ENCODE measurements around the gene TNFAIP8L3.
"Not testable (repeated sequence)": the region's sequence is repeated elsewhere in the genome, so short reads cannot be mapped to it uniquely, and the experiment has no call there.

Gene TNFAIP8L3

GRCh38 chr15:51131596-51132290, 37.0 kb upstream of the TNFAIP8L3 start:
- Histone ChIP-seq H3K36me3 (ENCODE audit: control insufficient read depth, insufficient read depth, low read length, severe bottlenecking) (no peaks in the 10 kb centered on the region), H3K27me3 (replicated peaks; ENCODE audit: control insufficient read depth, insufficient read depth, low read length) (no peaks in the 10 kb centered on the region), H3K4me3 (ENCODE audit: low read length) (no peak overlapping the region), H3K4me1 (ENCODE audit: control insufficient read depth, insufficient read depth, low read length) (peaks cover 33% of the 10 kb centered on the region), H3K9me3 (ENCODE audit: control insufficient read depth, low read length) (no peaks in the 10 kb centered on the region), H3K9ac (ENCODE audit: low read length) (no peak overlapping the region)
- no peak for DNase-seq (ENCODE audit: low read depth)

GRCh38 chr15:51130344-51130743, 35.6 kb upstream of the TNFAIP8L3 start:
- Histone ChIP-seq H3K9ac (ENCODE audit: low read length) (no peak overlapping the region), H3K36me3 (ENCODE audit: control insufficient read depth, insufficient read depth, low read length, severe bottlenecking) (no peaks in the 10 kb centered on the region), H3K4me3 (ENCODE audit: low read length) (no peak overlapping the region), H3K27me3 (replicated peaks; ENCODE audit: control insufficient read depth, insufficient read depth, low read length) (no peaks in the 10 kb centered on the region), H3K9me3 (ENCODE audit: control insufficient read depth, low read length) (no peaks in the 10 kb centered on the region), H3K4me1 (ENCODE audit: control insufficient read depth, insufficient read depth, low read length) (peaks cover 33% of the 10 kb centered on the region)
- DNase-seq (ENCODE audit: low read depth) = no peak

GRCh38 chr15:51129535-51130188, 35.0 kb upstream of the TNFAIP8L3 start:
- H3K27me3 ChIP-seq (replicated peaks; ENCODE audit: control insufficient read depth, insufficient read depth, low read length) = no peaks in the 10 kb centered on the region
- peaks cover 31% of the 10 kb centered on the region for H3K4me1 ChIP-seq (ENCODE audit: control insufficient read depth, insufficient read depth, low read length)
- no peaks in the 10 kb centered on the region for H3K36me3 ChIP-seq (ENCODE audit: control insufficient read depth, insufficient read depth, low read length, severe bottlenecking)
- no peak for DNase-seq (ENCODE audit: low read depth)
- no peak overlapping the region for H3K4me3 ChIP-seq (ENCODE audit: low read length)
- H3K9me3 ChIP-seq (ENCODE audit: control insufficient read depth, low read length) = no peaks in the 10 kb centered on the region
- no peak overlapping the region for H3K9ac ChIP-seq (ENCODE audit: low read length)

GRCh38 chr15:51128701-51129100, 34.0 kb upstream of the TNFAIP8L3 start:
- H3K4me3 ChIP-seq (ENCODE audit: low read length) = no peak overlapping the region
- no peaks in the 10 kb centered on the region for H3K36me3 ChIP-seq (ENCODE audit: control insufficient read depth, insufficient read depth, low read length, severe bottlenecking)
- no peak overlapping the region for H3K9ac ChIP-seq (ENCODE audit: low read length)
- no peaks in the 10 kb centered on the region for H3K27me3 ChIP-seq (replicated peaks; ENCODE audit: control insufficient read depth, insufficient read depth, low read length)
- peaks cover 21% of the 10 kb centered on the region for H3K4me1 ChIP-seq (ENCODE audit: control insufficient read depth, insufficient read depth, low read length)
- peak; percentile 10 for DNase-seq (ENCODE audit: low read depth)
- no peaks in the 10 kb centered on the region for H3K9me3 ChIP-seq (ENCODE audit: control insufficient read depth, low read length)

GRCh38 chr15:51126842-51127241, 32.1 kb upstream of the TNFAIP8L3 start:
- Histone ChIP-seq H3K36me3 (ENCODE audit: control insufficient read depth, insufficient read depth, low read length, severe bottlenecking) (no peaks in the 10 kb centered on the region), H3K9me3 (ENCODE audit: control insufficient read depth, low read length) (peaks cover 5% of the 10 kb centered on the region), H3K4me3 (ENCODE audit: low read length) (no peak overlapping the region), H3K4me1 (ENCODE audit: control insufficient read depth, insufficient read depth, low read length) (peaks cover 7% of the 10 kb centered on the region), H3K27me3 (replicated peaks; ENCODE audit: control insufficient read depth, insufficient read depth, low read length) (no peaks in the 10 kb centered on the region), H3K9ac (ENCODE audit: low read length) (no peak overlapping the region)
- DNase-seq (ENCODE audit: low read depth) = no peak

GRCh38 chr15:51123002-51123401, 28.3 kb upstream of the TNFAIP8L3 start:
- H3K27me3 ChIP-seq (replicated peaks; ENCODE audit: control insufficient read depth, insufficient read depth, low read length); H3K9me3 ChIP-seq (ENCODE audit: control insufficient read depth, low read length); H3K36me3 ChIP-seq (ENCODE audit: control insufficient read depth, insufficient read depth, low read length, severe bottlenecking); DNase-seq (ENCODE audit: low read depth); H3K9ac ChIP-seq (ENCODE audit: low read length); H3K4me3 ChIP-seq (ENCODE audit: low read length): not testable (repeated sequence)
- peaks cover 17% of the 10 kb centered on the region for H3K4me1 ChIP-seq (ENCODE audit: control insufficient read depth, insufficient read depth, low read length)

GRCh38 chr15:51121631-51122225, 27.0 kb upstream of the TNFAIP8L3 start:
- Histone ChIP-seq H3K36me3 (ENCODE audit: control insufficient read depth, insufficient read depth, low read length, severe bottlenecking) (no peaks in the 10 kb centered on the region), H3K4me1 (ENCODE audit: control insufficient read depth, insufficient read depth, low read length) (peaks cover 17% of the 10 kb centered on the region), H3K4me3 (ENCODE audit: low read length) (no peak overlapping the region), H3K9ac (ENCODE audit: low read length) (no peak overlapping the region), H3K9me3 (ENCODE audit: control insufficient read depth, low read length) (peaks cover 5% of the 10 kb centered on the region), H3K27me3 (replicated peaks; ENCODE audit: control insufficient read depth, insufficient read depth, low read length) (no peaks in the 10 kb centered on the region)
- no peak for DNase-seq (ENCODE audit: low read depth)

- no peak overlapping the region for H3K9ac ChIP-seq (ENCODE audit: low read length)
- H3K36me3 ChIP-seq (ENCODE audit: control insufficient read depth, insufficient read depth, low read length, severe bottlenecking) = no peaks in the 10 kb centered on the region
- no peaks in the 10 kb centered on the region for H3K27me3 ChIP-seq (replicated peaks; ENCODE audit: control insufficient read depth, insufficient read depth, low read length)
- peaks cover 17% of the 10 kb centered on the region for H3K4me1 ChIP-seq (ENCODE audit: control insufficient read depth, insufficient read depth, low read length)
- DNase-seq (ENCODE audit: low read depth) = peak; percentile 69
- H3K4me3 ChIP-seq (ENCODE audit: low read length) = no peak overlapping the region
- peaks cover 5% of the 10 kb centered on the region for H3K9me3 ChIP-seq (ENCODE audit: control insufficient read depth, low read length)
These were observed 26.4 kb upstream of the TNFAIP8L3 start for GRCh38 chr15:51121118-51121517.

GRCh38 chr15:51119120-51119519, 24.4 kb upstream of the TNFAIP8L3 start:
- H3K4me3 ChIP-seq (ENCODE audit: low read length) = no peak overlapping the region
- H3K9ac ChIP-seq (ENCODE audit: low read length) = no peak overlapping the region
- peaks cover 5% of the 10 kb centered on the region for H3K9me3 ChIP-seq (ENCODE audit: control insufficient read depth, low read length)
- no peak for DNase-seq (ENCODE audit: low read depth)
- H3K36me3 ChIP-seq (ENCODE audit: control insufficient read depth, insufficient read depth, low read length, severe bottlenecking) = no peaks in the 10 kb centered on the region
- peaks cover 17% of the 10 kb centered on the region for H3K4me1 ChIP-seq (ENCODE audit: control insufficient read depth, insufficient read depth, low read length)
- no peaks in the 10 kb centered on the region for H3K27me3 ChIP-seq (replicated peaks; ENCODE audit: control insufficient read depth, insufficient read depth, low read length)

GRCh38 chr15:51117270-51117669, 22.6 kb upstream of the TNFAIP8L3 start:
- no peaks in the 10 kb centered on the region for H3K9me3 ChIP-seq (ENCODE audit: control insufficient read depth, low read length)
- DNase-seq (ENCODE audit: low read depth) = no peak
- no peak overlapping the region for H3K9ac ChIP-seq (ENCODE audit: low read length)
- H3K4me3 ChIP-seq (ENCODE audit: low read length) = no peak overlapping the region
- H3K27me3 ChIP-seq (replicated peaks; ENCODE audit: control insufficient read depth, insufficient read depth, low read length) = no peaks in the 10 kb centered on the region
- H3K4me1 ChIP-seq (ENCODE audit: control insufficient read depth, insufficient read depth, low read length) = peaks cover 17% of the 10 kb centered on the region
- H3K36me3 ChIP-seq (ENCODE audit: control insufficient read depth, insufficient read depth, low read length, severe bottlenecking) = no peaks in the 10 kb centered on the region

GRCh38 chr15:51114437-51115119, 19.9 kb upstream of the TNFAIP8L3 start:
- H3K4me1 ChIP-seq (ENCODE audit: control insufficient read depth, insufficient read depth, low read length) = peaks cover 4% of the 10 kb centered on the region
- no peaks in the 10 kb centered on the region for H3K36me3 ChIP-seq (ENCODE audit: control insufficient read depth, insufficient read depth, low read length, severe bottlenecking)
- H3K9ac ChIP-seq (ENCODE audit: low read length) = no peak overlapping the region
- peak; percentile 24 for DNase-seq (ENCODE audit: low read depth)
- H3K9me3 ChIP-seq (ENCODE audit: control insufficient read depth, low read length) = no peaks in the 10 kb centered on the region
- H3K4me3 ChIP-seq (ENCODE audit: low read length) = no peak overlapping the region
- H3K27me3 ChIP-seq (replicated peaks; ENCODE audit: control insufficient read depth, insufficient read depth, low read length) = no peaks in the 10 kb centered on the region
